GM19395 (cell line): Measurements from ENCODE around the gene CAD.
"Not testable (repeated sequence)": the region's sequence is repeated elsewhere in the genome, so short reads cannot be mapped to it uniquely, and the experiment has no call there.

Experiments used
- ATAC-seq: cut with Tn5 transposase; IDR thresholded peaks from one replicate; pipeline ENCODE4 v1.9.1; 2021; ENCODE audit warnings: mild to moderate bottlenecking, moderate library complexity; ENCODE audit not compliant: unreplicated experiment

Gene CAD

GRCh38 chr2:27217173-27218121, at the start of gene CAD:
TSS of gene CAD (plus strand) at chr2:27217369. CDS start at chr2:27217552, 183 bp downstream.
- peak; percentile 73 for ATAC-seq

- no peak for ATAC-seq
Observed at GRCh38 chr2:27170581-27171337, 46.4 kb upstream of the CAD start.

GRCh38 chr2:27171351-27171848, 45.8 kb upstream of the CAD start:
- no peak for ATAC-seq

GRCh38 chr2:27174638-27175037, 42.5 kb upstream of the CAD start:
- no peak for ATAC-seq

GRCh38 chr2:27175330-27175729, 41.8 kb upstream of the CAD start:
- no peak for ATAC-seq

GRCh38 chr2:27175781-27176180, 41.4 kb upstream of the CAD start:
- ATAC-seq = not testable (repeated sequence)

GRCh38 chr2:27177441-27178351, 39.5 kb upstream of the CAD start:
- no peak for ATAC-seq

- no peak for ATAC-seq
Observed at GRCh38 chr2:27178469-27178868, 38.7 kb upstream of the CAD start.

- ATAC-seq = no peak
Observed at GRCh38 chr2:27179344-27180000, 37.7 kb upstream of the CAD start.

GRCh38 chr2:27182346-27182745, 34.8 kb upstream of the CAD start:
- no peak for ATAC-seq

GRCh38 chr2:27184115-27184514, 33.1 kb upstream of the CAD start:
- ATAC-seq = no peak

- ATAC-seq = no peak
Observed at GRCh38 chr2:27185331-27186026, 31.7 kb upstream of the CAD start.

GRCh38 chr2:27186613-27187345, 30.4 kb upstream of the CAD start:
- no peak for ATAC-seq

- no peak for ATAC-seq
Observed at GRCh38 chr2:27189989-27190388, 27.2 kb upstream of the CAD start.

- no peak for ATAC-seq
Observed at GRCh38 chr2:27191070-27191829, 25.9 kb upstream of the CAD start.

GRCh38 chr2:27194538-27195354, 22.4 kb upstream of the CAD start:
- no peak for ATAC-seq

- ATAC-seq = not testable (repeated sequence)
Observed at GRCh38 chr2:27195799-27196198, 21.4 kb upstream of the CAD start.
